Fibroblast of lung (primary cell): ENCODE results near the gene LHX4. TPM values are rescaled to one million over a fixed set of nuclear protein-coding genes. Genes with fewer than 3 reads are reported as not detected.

Experiments
- DNase-seq, 2 donors: peaks; one replicate each; pipeline versions ENCODE4 v3.0.0 to v3.0.0-alpha.2; 2010; ENCODE audit warnings: low read depth in 2 of 2
- H2AFZ ChIP-seq: 2 replicates; pipeline ENCODE4 v1.5.1; 2012; ENCODE audit warnings: low read length, control low read depth, inconsistent platforms
- H3K27ac ChIP-seq: 2 replicates; pipeline ENCODE4 v1.5.1; 2011; ENCODE audit warnings: low read length, control low read depth; ENCODE audit not compliant: insufficient read depth
- H3K27me3 ChIP-seq: 2 replicates; pipeline ENCODE4 v1.5.1; 2011; ENCODE audit warnings: mild to moderate bottlenecking, low read length; ENCODE audit not compliant: control insufficient read depth, insufficient read depth
- H3K36me3 ChIP-seq: 2 replicates; pipeline ENCODE4 v1.5.1; 2011; ENCODE audit warnings: low read length; ENCODE audit not compliant: control insufficient read depth, insufficient read depth
- H3K4me1 ChIP-seq: 2 replicates; pipeline ENCODE4 v1.5.1; 2011; ENCODE audit warnings: low read length; ENCODE audit not compliant: control insufficient read depth, insufficient read depth; ENCODE audit errors: extremely low read depth
- H3K4me2 ChIP-seq: 2 replicates; pipeline ENCODE4 v1.5.1; 2011; ENCODE audit warnings: low read length, control low read depth; ENCODE audit not compliant: insufficient read depth; ENCODE audit errors: extremely low read depth
- H3K4me3 ChIP-seq, 4 experiments: fragments of 200-600 bp in 1 of 4; sonication (generic) in 1 of 4; replicated peaks in 1 of 4; 2 replicates each; pipeline ENCODE4 v1.5.1; 2011 to 2016; ENCODE audit warnings: low read length in 4 of 4, low read depth in 3 of 4, mild to moderate bottlenecking in 3 of 4, control low read depth in 2 of 4, inconsistent platforms in 1 of 4, mixed read lengths in 1 of 4; ENCODE audit not compliant: insufficient read depth in 1 of 4; ENCODE audit errors: control extremely low read depth in 1 of 4
- H3K79me2 ChIP-seq: 2 replicates; pipeline ENCODE4 v1.5.1; 2012; ENCODE audit warnings: mild to moderate bottlenecking, low read length, inconsistent platforms; ENCODE audit not compliant: control insufficient read depth, insufficient read depth
- H3K9ac ChIP-seq: 2 replicates; pipeline ENCODE4 v1.5.1; 2011; ENCODE audit warnings: mild to moderate bottlenecking, low read length, control low read depth; ENCODE audit not compliant: insufficient read depth
- H3K9me3 ChIP-seq: 2 replicates; pipeline ENCODE4 v1.5.1; 2012; ENCODE audit warnings: low read depth, low read length; ENCODE audit not compliant: control insufficient read depth, insufficient read depth
- H4K20me1 ChIP-seq: 2 replicates; pipeline ENCODE4 v1.5.1; 2011; ENCODE audit warnings: low read length; ENCODE audit not compliant: control insufficient read depth, insufficient read depth; ENCODE audit errors: extremely low read depth
- CTCF ChIP-seq, 2 donors: IDR thresholded peaks in 1 of 2; conservative IDR thresholded peaks in 1 of 2; 1 replicate in 1 of 2; 2 replicates in 1 of 2; pipeline ENCODE4 v1.5.1; 2011 to 2012; ENCODE audit warnings: low read length in 2 of 2, control low read depth in 1 of 2, inconsistent platforms in 1 of 2, low read depth in 1 of 2, mild to moderate bottlenecking in 1 of 2
- EZH2 ChIP-seq: IDR thresholded peaks from 2 replicates; pipeline ENCODE4 v1.5.1; 2012; ENCODE audit warnings: low read length, control low read depth, mild to moderate bottlenecking; ENCODE audit errors: missing control alignments
- polyA plus RNA-seq, 2 donors: library from polyadenylated mRNA; depleted of rRNA in 1 of 2; stranded (reverse) in 1 of 2; unstranded in 1 of 2; fragments of >200 nt; gene quantifications; 2 replicates each; pipeline ENCODE4 v1.2.1, GENCODE V29; 2011 to 2012; ENCODE audit warnings: missing spikeins in 1 of 2
- total RNA-seq: library from RNA; depleted of rRNA; stranded (reverse); fragments of >200 nt; gene quantifications from 2 replicates; pipeline ENCODE4 v1.2.1, GENCODE V29; 2014

The LHX4 gene
- total and polyA plus RNA-seq, 2 donors (not counting 1 experiment from before 2014, with no cell fraction given), result 0.03 to 0.33 TPM

- no peak overlapping the region for H2AFZ ChIP-seq
- no peaks in the 10 kb centered on the region for H3K27me3 ChIP-seq
- no peak overlapping the region for H3K27ac ChIP-seq
- no peaks in the 10 kb centered on the region for H3K79me2 ChIP-seq
- H3K4me3 ChIP-seq, result no peak overlapping the region
- H3K9ac ChIP-seq, result no peak overlapping the region
- no peaks in the 10 kb centered on the region for H4K20me1 ChIP-seq
- no peak for DNase-seq
- H3K4me1 ChIP-seq, result peaks cover 7% of the 10 kb centered on the region
- H3K4me2 ChIP-seq, result no peak overlapping the region
- no peaks in the 10 kb centered on the region for H3K36me3 ChIP-seq
- H3K9me3 ChIP-seq, result no peaks in the 10 kb centered on the region
- TF ChIP-seq CTCF (conservative IDR thresholded peaks at IDR 0.05 in 1 of 2, IDR thresholded peaks at IDR 0.05 in 1 of 2; ENCODE audit: low read depth in 1 of 2, low read length in 2 of 2) (no peak), EZH2 (no peak)
Measured at GRCh38 chr1:180274221-180274620, 44.2 kb downstream of the LHX4 start.

- no peak for DNase-seq
- H3K4me1 ChIP-seq, result peaks cover 7% of the 10 kb centered on the region
- no peaks in the 10 kb centered on the region for H3K9me3 ChIP-seq
- H3K79me2 ChIP-seq, result no peaks in the 10 kb centered on the region
- H3K4me3 ChIP-seq, result no peak overlapping the region
- no peak for TF ChIP-seq EZH2
- TF ChIP-seq CTCF (conservative IDR thresholded peaks at IDR 0.05 in 1 of 2, IDR thresholded peaks at IDR 0.05 in 1 of 2; ENCODE audit: low read depth in 1 of 2, low read length in 2 of 2), result no peak
- H3K27me3 ChIP-seq, result no peaks in the 10 kb centered on the region
- H3K36me3 ChIP-seq, result no peaks in the 10 kb centered on the region
- no peak overlapping the region for H2AFZ ChIP-seq
- H3K27ac ChIP-seq, result no peak overlapping the region
- H3K9ac ChIP-seq, result no peak overlapping the region
- no peak overlapping the region for H3K4me2 ChIP-seq
- no peaks in the 10 kb centered on the region for H4K20me1 ChIP-seq
Measured at GRCh38 chr1:180275726-180276125, 45.7 kb downstream of the LHX4 start.

GRCh38 chr1:180277476-180278193 lies 47.6 kb downstream of the LHX4 start:
- no peak for DNase-seq
- H3K27ac ChIP-seq, result no peak overlapping the region
- H3K4me1 ChIP-seq, result peaks cover 2% of the 10 kb centered on the region
- TF ChIP-seq EZH2 (no peak), CTCF (conservative IDR thresholded peaks at IDR 0.05 in 1 of 2, IDR thresholded peaks at IDR 0.05 in 1 of 2; ENCODE audit: low read depth in 1 of 2, low read length in 2 of 2) (no peak)
- H2AFZ ChIP-seq, result no peak overlapping the region
- H4K20me1 ChIP-seq, result no peaks in the 10 kb centered on the region
- H3K4me3 ChIP-seq, result no peak overlapping the region
- no peak overlapping the region for H3K9ac ChIP-seq
- H3K79me2 ChIP-seq, result no peaks in the 10 kb centered on the region
- H3K27me3 ChIP-seq, result no peaks in the 10 kb centered on the region
- no peaks in the 10 kb centered on the region for H3K36me3 ChIP-seq
- no peak overlapping the region for H3K4me2 ChIP-seq
- no peaks in the 10 kb centered on the region for H3K9me3 ChIP-seq
